Neural progenitor cell (in vitro differentiated cells): Measurements from ENCODE around the gene SRSF1.

Experiments used
- EZH2 ChIP-seq: fragments of 200-600 bp; sonication (generic); IDR thresholded peaks from 2 replicates; pipeline ENCODE4 v1.6.1; 2017; ENCODE audit warnings: antibody characterized with exemption, mild to moderate bottlenecking, moderate library complexity
- TF ChIP-seq, protein P1 (sequence below): fragments of 200-600 bp; sonication (generic); IDR thresholded peaks from 2 replicates; pipeline ENCODE4 v1.5.1; 2017; ENCODE audit warnings: antibody characterized with exemption, mild to moderate bottlenecking

- TF ChIP-seq, protein P1, sequence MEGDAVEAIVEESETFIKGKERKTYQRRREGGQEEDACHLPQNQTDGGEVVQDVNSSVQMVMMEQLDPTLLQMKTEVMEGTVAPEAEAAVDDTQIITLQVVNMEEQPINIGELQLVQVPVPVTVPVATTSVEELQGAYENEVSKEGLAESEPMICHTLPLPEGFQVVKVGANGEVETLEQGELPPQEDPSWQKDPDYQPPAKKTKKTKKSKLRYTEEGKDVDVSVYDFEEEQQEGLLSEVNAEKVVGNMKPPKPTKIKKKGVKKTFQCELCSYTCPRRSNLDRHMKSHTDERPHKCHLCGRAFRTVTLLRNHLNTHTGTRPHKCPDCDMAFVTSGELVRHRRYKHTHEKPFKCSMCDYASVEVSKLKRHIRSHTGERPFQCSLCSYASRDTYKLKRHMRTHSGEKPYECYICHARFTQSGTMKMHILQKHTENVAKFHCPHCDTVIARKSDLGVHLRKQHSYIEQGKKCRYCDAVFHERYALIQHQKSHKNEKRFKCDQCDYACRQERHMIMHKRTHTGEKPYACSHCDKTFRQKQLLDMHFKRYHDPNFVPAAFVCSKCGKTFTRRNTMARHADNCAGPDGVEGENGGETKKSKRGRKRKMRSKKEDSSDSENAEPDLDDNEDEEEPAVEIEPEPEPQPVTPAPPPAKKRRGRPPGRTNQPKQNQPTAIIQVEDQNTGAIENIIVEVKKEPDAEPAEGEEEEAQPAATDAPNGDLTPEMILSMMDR, result peak; percentile 94
- no peak for TF ChIP-seq EZH2
Measured at GRCh38 chr17:57999496-58000017, 7.5 kb downstream of the SRSF1 start.
